Activated naive CD4-positive, alpha-beta T cell treated with anti-CD3 and anti-CD28 coated beads, Interleukin-2, amount 10 ng/mL, durations not matched to agents 7 days and 5 days (primary cell): ENCODE measurements around the gene GPR155.
"Not testable (repeated sequence)": the region's sequence is repeated elsewhere in the genome, so short reads cannot be mapped to it uniquely, and the experiment has no call there.

Source experiments
- CTCF ChIA-PET: fragments of 350-600 bp; sonication (Branson Sonifier 250); formaldehyde crosslinking; loops from one replicate; lab custom pipeline; 2021; ENCODE audit warnings: antibody characterized with exemption; lab: Charles Lee
- DNase-seq: peaks from one replicate; pipeline ENCODE4 v3.0.0-alpha.2; 2020
- H3K27ac Mint-ChIP-seq: one replicate; pipeline ENCODE4 v1.8.0; 2021; ENCODE audit warnings: mild to moderate bottlenecking, moderate library complexity, mixed read lengths
- H3K27me3 Mint-ChIP-seq: one replicate; pipeline ENCODE4 v1.8.0; 2021; ENCODE audit warnings: mild to moderate bottlenecking, mixed read lengths
- H3K36me3 Mint-ChIP-seq: one replicate; pipeline ENCODE4 v1.8.0; 2021; ENCODE audit warnings: mixed read lengths
- H3K4me1 Mint-ChIP-seq: one replicate; pipeline ENCODE4 v1.8.0; 2021; ENCODE audit warnings: mixed read lengths
- H3K4me3 Mint-ChIP-seq: one replicate; pipeline ENCODE4 v1.8.0; 2021; ENCODE audit warnings: mild to moderate bottlenecking, moderate library complexity, mixed read lengths
- H3K9me3 Mint-ChIP-seq: one replicate; pipeline ENCODE4 v1.8.0; 2021; ENCODE audit warnings: mixed read lengths

The GPR155 gene

DNA sequence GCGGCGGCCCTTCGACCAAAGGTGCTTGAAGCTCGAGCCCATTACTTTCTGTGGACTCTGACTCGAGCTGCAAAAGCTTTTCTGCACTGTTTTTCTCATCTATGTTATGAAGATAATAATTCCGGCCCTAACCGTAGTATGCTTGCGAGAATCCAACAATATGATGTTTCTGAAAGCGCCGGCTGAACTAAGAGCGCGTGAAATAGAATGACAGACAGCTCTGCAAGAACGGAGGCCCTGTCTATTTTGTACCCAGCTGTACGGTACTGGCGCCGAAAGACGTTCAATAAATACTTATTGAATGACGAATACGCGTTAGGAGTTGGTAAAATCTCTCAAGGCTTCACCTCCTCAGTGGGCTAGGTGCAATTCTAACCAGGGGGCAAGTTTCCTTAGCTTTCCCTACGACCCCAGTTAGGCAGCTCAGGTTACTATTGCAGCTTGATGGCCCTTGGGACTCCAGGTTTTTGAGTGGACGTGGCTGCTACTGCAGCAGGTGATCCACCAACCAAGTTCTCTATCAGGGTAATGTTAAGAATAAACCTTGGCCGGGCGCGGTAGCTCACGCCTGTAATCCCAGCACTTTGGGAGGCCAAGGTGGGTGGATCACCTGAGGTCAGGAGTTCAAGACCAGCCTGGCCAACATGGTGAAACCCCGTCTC, 90.7 kb downstream of the GPR155 start:
- H3K4me3 Mint-ChIP-seq = peak overlapping the region; percentile 97
- no peaks in the 10 kb centered on the region for H3K9me3 Mint-ChIP-seq
- H3K27me3 Mint-ChIP-seq = no peaks in the 10 kb centered on the region
- peak; percentile 26 for DNase-seq
- CTCF ChIA-PET = interaction anchor here (0.6 kb wide), 1 partner anchor 353 kb away, joined by 4 read pairs; no protein-coding TSS in a partner anchor
- peak overlapping the region; percentile 96 for H3K27ac Mint-ChIP-seq
- peaks cover 33% of the 10 kb centered on the region for H3K4me1 Mint-ChIP-seq
- H3K36me3 Mint-ChIP-seq = peaks cover 26% of the 10 kb centered on the region

DNA sequence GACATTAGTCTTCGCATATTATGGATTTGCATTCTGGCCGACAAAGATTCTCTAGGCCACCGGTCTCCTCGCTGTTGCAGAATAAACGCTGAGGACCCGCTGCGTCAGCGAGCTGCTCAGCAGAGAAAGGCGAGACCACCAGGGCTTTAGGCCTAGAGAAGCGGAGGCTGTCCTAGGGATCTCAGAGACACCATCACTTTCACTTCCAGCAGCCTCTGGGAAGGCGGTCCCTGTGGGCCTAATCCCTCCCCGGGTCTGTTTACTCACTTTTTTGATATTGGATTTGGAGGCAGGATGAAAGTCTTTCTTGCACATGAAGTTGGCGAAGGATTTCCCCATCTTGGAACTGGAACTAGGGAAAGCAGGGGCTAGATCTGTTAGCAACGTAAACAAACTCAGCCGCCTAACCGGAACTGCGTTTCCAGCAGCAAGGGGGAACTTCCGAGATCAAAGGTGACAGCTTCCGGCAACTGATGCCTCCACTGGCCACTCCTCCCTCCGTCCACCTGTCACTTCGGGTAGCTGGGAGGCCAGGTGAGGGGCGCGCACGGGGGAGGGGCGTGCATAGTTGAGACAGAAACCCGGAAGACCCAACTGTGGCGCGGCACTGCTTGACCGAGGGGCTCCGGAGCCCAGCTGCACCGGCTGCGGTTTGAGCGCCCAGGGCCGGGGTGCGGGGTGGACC, 91.4 kb downstream of the GPR155 start, which contains the start of gene SCRN3:
Gene SCRN3, plus strand, starts transcription at position 447 of the 685 bp plus-strand sequence. CDS start 2,554 bp downstream, outside the sequence.
- peaks cover 33% of the 10 kb centered on the region for H3K4me1 Mint-ChIP-seq
- H3K4me3 Mint-ChIP-seq = peak within 1 kb of the TSS; percentile 97
- CTCF ChIA-PET = interaction anchor here (0.6 kb wide), 1 partner anchor 354 kb away, joined by 4 read pairs; no protein-coding TSS in a partner anchor
- peaks cover 25% of the 10 kb centered on the region for H3K36me3 Mint-ChIP-seq
- DNase-seq = peak; percentile 91
- no peaks in the 10 kb centered on the region for H3K9me3 Mint-ChIP-seq
- no peaks in the 10 kb centered on the region for H3K27me3 Mint-ChIP-seq
- H3K27ac Mint-ChIP-seq = peak within 1 kb of the TSS; percentile 96

DNA sequence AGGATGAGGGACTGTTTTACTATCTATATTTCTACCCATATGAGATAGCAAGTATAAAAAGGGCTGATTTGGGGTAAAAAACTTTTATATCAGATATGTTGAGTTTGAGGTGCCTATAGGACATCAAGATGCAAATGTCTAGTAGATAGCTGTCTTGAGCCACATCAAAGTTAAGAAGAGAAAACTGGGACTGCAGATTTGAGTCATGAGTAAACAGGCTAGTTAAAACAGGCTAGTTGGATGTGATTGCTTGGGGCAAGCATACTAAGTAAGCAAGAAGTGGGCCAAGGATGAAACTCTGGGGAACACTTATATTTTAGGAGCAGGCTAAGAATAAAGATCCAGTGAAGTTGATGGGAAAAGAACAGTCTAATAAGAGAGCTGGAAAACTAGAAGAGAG, 94.1 kb downstream of the GPR155 start:
- Mint-ChIP-seq H3K4me3 (no peak overlapping the region), H3K9me3 (no peaks in the 10 kb centered on the region), H3K4me1 (peaks cover 32% of the 10 kb centered on the region), H3K27me3 (no peaks in the 10 kb centered on the region), H3K27ac (no peak overlapping the region), H3K36me3 (peaks cover 29% of the 10 kb centered on the region)
- CTCF ChIA-PET = interaction anchor here (0.9 kb wide), 1 partner anchor 51 kb away, joined by 3 read pairs; no protein-coding TSS in a partner anchor
- no peak for DNase-seq

DNA sequence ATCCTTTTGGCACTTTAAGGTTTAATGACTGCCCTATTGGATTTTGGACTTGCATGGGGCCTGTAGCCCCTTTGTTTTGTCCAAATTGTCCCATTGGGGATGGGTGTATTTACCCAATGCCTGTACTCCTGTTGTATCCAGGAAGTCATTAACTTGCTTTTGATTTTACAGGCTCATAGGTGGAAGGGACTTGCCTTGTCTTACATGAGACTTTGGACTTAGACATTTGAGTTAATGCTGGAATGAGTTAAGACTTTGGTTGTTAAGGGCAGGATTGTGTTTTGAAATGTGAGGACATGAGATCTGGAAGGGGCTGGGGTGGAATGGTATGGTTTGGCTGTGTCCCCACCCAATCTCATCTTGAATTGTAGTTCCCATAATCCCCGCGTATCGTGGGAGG, 96.5 kb downstream of the GPR155 start:
- Mint-ChIP-seq H3K36me3 (peaks cover 40% of the 10 kb centered on the region), H3K4me1 (peaks cover 22% of the 10 kb centered on the region)
- H3K27ac Mint-ChIP-seq, CTCF ChIA-PET, H3K9me3 Mint-ChIP-seq, H3K27me3 Mint-ChIP-seq, DNase-seq, H3K4me3 Mint-ChIP-seq: not testable (repeated sequence)

DNA sequence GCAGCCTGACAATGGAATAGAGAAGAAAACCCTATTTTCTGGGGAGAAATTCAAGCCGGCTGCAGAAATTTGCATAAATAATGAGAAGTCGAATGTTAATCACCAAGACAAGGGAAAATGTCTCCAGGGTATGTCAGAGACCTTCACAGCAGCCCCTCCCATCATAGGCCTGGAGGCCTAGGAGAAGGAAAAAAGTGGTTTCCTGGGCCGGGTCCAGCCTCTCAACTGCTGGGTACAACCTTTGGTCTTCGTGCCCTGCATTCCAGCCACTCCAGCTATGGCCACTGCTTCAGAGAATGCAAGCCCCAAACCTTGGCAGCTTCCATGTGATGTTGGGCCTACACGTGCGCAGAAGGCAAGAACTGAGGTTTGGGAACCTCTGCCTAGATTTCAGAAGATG, 97.3 kb downstream of the GPR155 start:
- CTCF ChIA-PET = no interaction called here
- Mint-ChIP-seq H3K4me1 (peaks cover 19% of the 10 kb centered on the region), H3K27me3 (no peaks in the 10 kb centered on the region), H3K36me3 (peaks cover 36% of the 10 kb centered on the region), H3K4me3 (no peak overlapping the region), H3K27ac (no peak overlapping the region), H3K9me3 (no peaks in the 10 kb centered on the region)
- no peak for DNase-seq

DNA sequence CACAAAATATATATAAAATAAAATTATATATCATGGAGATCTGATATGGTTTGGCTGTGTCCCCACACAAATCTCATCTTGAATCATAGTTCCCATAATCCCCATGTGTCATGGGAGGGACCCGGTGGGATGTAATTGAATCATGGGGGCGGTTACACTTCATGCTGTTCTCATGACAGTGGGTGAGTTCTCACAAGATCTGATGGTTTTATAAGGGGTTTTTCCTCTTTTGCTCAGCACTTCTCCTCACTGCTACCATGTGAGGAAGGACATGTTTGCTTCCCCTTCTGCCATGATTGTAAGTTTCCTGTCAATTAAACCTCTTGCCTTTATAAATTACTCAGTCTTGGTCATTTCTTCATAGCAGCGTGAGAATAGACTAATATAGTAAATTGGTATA, 98.1 kb downstream of the GPR155 start:
- Mint-ChIP-seq H3K36me3 (peaks cover 32% of the 10 kb centered on the region), H3K4me1 (peaks cover 10% of the 10 kb centered on the region)
- H3K4me3 Mint-ChIP-seq, H3K27me3 Mint-ChIP-seq, H3K27ac Mint-ChIP-seq, H3K9me3 Mint-ChIP-seq, DNase-seq: not testable (repeated sequence)
- CTCF ChIA-PET = interaction anchor here (1.1 kb wide), 1 partner anchor 361 kb away, joined by 3 read pairs; no protein-coding TSS in a partner anchor

DNA sequence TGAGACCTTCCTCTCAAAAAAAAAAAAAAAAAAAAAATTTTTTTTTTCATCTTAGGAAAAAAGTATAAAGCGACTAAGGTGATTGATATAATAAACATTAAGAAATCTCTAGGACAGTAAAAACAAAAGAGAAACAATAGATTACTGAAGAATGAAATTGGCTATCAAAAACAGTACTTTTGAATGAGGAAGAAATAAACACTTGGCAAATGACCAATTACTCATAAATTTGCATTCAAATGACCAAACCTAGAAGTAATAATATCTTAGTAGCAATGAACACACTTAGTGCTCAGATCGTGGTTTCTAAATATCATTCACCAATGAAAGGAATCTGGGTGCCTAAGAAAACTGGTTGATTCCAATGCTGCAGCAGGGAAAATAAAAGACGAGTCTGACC, 101.6 kb downstream of the GPR155 start:
- CTCF ChIA-PET = interaction anchor here (0.7 kb wide), 2 partner anchors 52 to 605 kb away, joined by 3 read pairs; no protein-coding TSS in a partner anchor
- Mint-ChIP-seq H3K27me3 (no peaks in the 10 kb centered on the region), H3K36me3 (peaks cover 20% of the 10 kb centered on the region), H3K27ac (no peak overlapping the region), H3K4me1 (no peaks in the 10 kb centered on the region), H3K4me3 (no peak overlapping the region), H3K9me3 (no peaks in the 10 kb centered on the region)
- DNase-seq = no peak

DNA sequence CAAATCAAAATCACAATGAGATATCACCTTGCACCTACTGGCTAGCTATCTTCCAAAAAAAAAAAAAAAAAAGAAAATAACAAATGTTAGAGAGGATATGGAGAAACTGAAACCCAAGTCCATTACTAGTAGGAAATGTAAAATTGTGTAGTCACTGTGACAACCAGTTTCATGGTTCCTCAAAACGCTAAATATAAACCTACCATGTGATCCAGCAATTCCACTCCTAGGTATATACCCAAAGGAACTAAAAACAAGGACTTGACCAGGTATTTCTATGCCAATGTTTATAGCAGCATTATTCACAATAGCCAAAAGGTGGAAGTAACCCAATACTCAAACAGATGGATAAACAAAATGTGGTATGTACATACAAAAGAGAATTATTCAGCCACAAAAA, 103.0 kb downstream of the GPR155 start:
- Mint-ChIP-seq H3K36me3 (peaks cover 24% of the 10 kb centered on the region), H3K27me3 (no peaks in the 10 kb centered on the region), H3K9me3 (no peaks in the 10 kb centered on the region), H3K27ac (no peak overlapping the region), H3K4me3 (no peak overlapping the region), H3K4me1 (no peaks in the 10 kb centered on the region)
- DNase-seq = no peak
- CTCF ChIA-PET = no interaction called here
